HG03521 (cell line): ENCODE results near the gene KRT73.

Source experiments
- ATAC-seq: cut with Tn5 transposase; IDR thresholded peaks from one replicate; pipeline ENCODE4 v1.9.1; 2021; ENCODE audit warnings: mild to moderate bottlenecking, moderate library complexity; ENCODE audit not compliant: unreplicated experiment

Gene KRT73

GRCh38 chr12:52646613-52647012 is 28.3 kb upstream of the KRT73 start:
- no peak for ATAC-seq

GRCh38 chr12:52645982-52646381 is 27.6 kb upstream of the KRT73 start:
- ATAC-seq, result no peak

- ATAC-seq, result no peak
These were observed 26.9 kb upstream of the KRT73 start for GRCh38 chr12:52645120-52645761.

- ATAC-seq, result no peak
These were observed 25.7 kb upstream of the KRT73 start for GRCh38 chr12:52644078-52644415.

GRCh38 chr12:52643233-52644077 is 25.1 kb upstream of the KRT73 start:
- ATAC-seq, result no peak

GRCh38 chr12:52641468-52641867 is 23.1 kb upstream of the KRT73 start:
- no peak for ATAC-seq

GRCh38 chr12:52637299-52637698 is 18.9 kb upstream of the KRT73 start:
- ATAC-seq, result no peak

GRCh38 chr12:52636592-52637258 is 18.4 kb upstream of the KRT73 start:
- no peak for ATAC-seq

GRCh38 chr12:52636189-52636588 is 17.8 kb upstream of the KRT73 start:
- no peak for ATAC-seq

GRCh38 chr12:52634266-52635056 is 16.1 kb upstream of the KRT73 start:
- ATAC-seq, result no peak

- ATAC-seq, result no peak
These were observed 15.0 kb upstream of the KRT73 start for GRCh38 chr12:52633383-52633782.

- ATAC-seq, result no peak
These were observed 14.3 kb upstream of the KRT73 start for GRCh38 chr12:52632656-52633055.

- no peak for ATAC-seq
These were observed 13.5 kb upstream of the KRT73 start for GRCh38 chr12:52631676-52632459.

- ATAC-seq, result no peak
These were observed 12.9 kb upstream of the KRT73 start for GRCh38 chr12:52631264-52631663.

GRCh38 chr12:52630599-52631200 is 12.3 kb upstream of the KRT73 start:
- ATAC-seq, result no peak

- no peak for ATAC-seq
These were observed 11.7 kb upstream of the KRT73 start for GRCh38 chr12:52630008-52630500.

GRCh38 chr12:52629281-52630007 is 11.1 kb upstream of the KRT73 start:
- no peak for ATAC-seq

GRCh38 chr12:52628841-52629240 is 10.5 kb upstream of the KRT73 start:
- no peak for ATAC-seq

GRCh38 chr12:52628111-52628507 is 9.8 kb upstream of the KRT73 start:
- no peak for ATAC-seq
